Neural cell (in vitro differentiated cells): ENCODE data around the gene NRP2. TPM values are rescaled to one million over a fixed set of nuclear protein-coding genes. Genes with fewer than 3 reads are reported as not detected.

Experiments
- H2AFZ ChIP-seq: fragments of 200-600, 300-800 bp; sonication (generic), shearing (Covaris generic); 2 replicates; pipeline ENCODE4 v1.6.0; 2014; ENCODE audit warnings: low read depth, mild to moderate bottlenecking, antibody characterized with exemption, low read length, moderate library complexity
- H3F3A ChIP-seq: fragments of 200-600 bp; shearing (Covaris generic); 2 replicates; pipeline ENCODE4 v1.6.1; 2016; ENCODE audit warnings: mild to moderate bottlenecking, moderate library complexity, mixed read lengths, antibody characterized with exemption, low read length; ENCODE audit not compliant: insufficient read depth, poor library complexity, severe bottlenecking
- H3K27ac ChIP-seq: fragments of 200-600, 300-800 bp; sonication (generic), shearing (Covaris generic); 2 replicates; pipeline ENCODE4 v1.5.1; 2014; ENCODE audit warnings: mild to moderate bottlenecking, low read length, moderate library complexity
- H3K27me3 ChIP-seq: fragments of 300-800, 200-600 bp; sonication (generic), shearing (Covaris generic); 2 replicates; pipeline ENCODE4 v1.6.0; 2014; ENCODE audit warnings: mild to moderate bottlenecking, low read depth, low read length, moderate library complexity; ENCODE audit not compliant: insufficient read depth
- H3K36me3 ChIP-seq: fragments of 300-800, 200-600 bp; sonication (generic), shearing (Covaris generic); 2 replicates; pipeline ENCODE4 v1.5.1; 2014; ENCODE audit warnings: mild to moderate bottlenecking, antibody characterized with exemption, low read length, moderate library complexity; ENCODE audit not compliant: insufficient read depth
- H3K4me2 ChIP-seq: fragments of 300-800, 200-600 bp; sonication (generic), shearing (Covaris generic); 2 replicates; pipeline ENCODE4 v1.6.0; 2014; ENCODE audit warnings: mild to moderate bottlenecking, low read length
- H3K4me3 ChIP-seq: fragments of 300-800, 200-600 bp; sonication (generic), shearing (Covaris generic); 2 replicates; pipeline ENCODE4 v1.5.1; 2014; ENCODE audit warnings: mild to moderate bottlenecking, low read length, moderate library complexity
- H3K79me2 ChIP-seq: fragments of 200-600 bp; shearing (Covaris generic); replicated peaks from 2 replicates; pipeline ENCODE4 v1.6.0; 2014; ENCODE audit warnings: mild to moderate bottlenecking, low read length, moderate library complexity; ENCODE audit not compliant: insufficient read depth
- H3K9ac ChIP-seq: fragments of 300-800, 200-600 bp; sonication (generic), shearing (Covaris generic); 2 replicates; pipeline ENCODE4 v1.6.1; 2016; ENCODE audit warnings: mild to moderate bottlenecking, low read length, mixed read lengths
- H3K9me2 ChIP-seq: fragments of 200-600 bp; shearing (Covaris generic); 2 replicates; pipeline ENCODE4 v1.6.1; 2016; ENCODE audit warnings: mild to moderate bottlenecking, low read length, mixed read lengths; ENCODE audit not compliant: insufficient read depth
- H3K9me3 ChIP-seq: fragments of 200-600, 300-800 bp; sonication (generic), shearing (Covaris generic); 2 replicates; pipeline ENCODE4 v1.6.1; 2016; ENCODE audit warnings: mild to moderate bottlenecking, mixed run types, low read length, moderate library complexity, mixed read lengths
- H4K20me1 ChIP-seq: fragments of 200-600 bp; shearing (Covaris generic); 2 replicates; pipeline ENCODE4 v1.6.1; 2016; ENCODE audit warnings: mild to moderate bottlenecking, mixed run types; ENCODE audit not compliant: insufficient read depth
- CTCF ChIP-seq: fragments of 450-650 bp; IDR thresholded peaks from 2 replicates; pipeline ENCODE4 v1.5.1; 2014; ENCODE audit warnings: antibody characterized with exemption, mild to moderate bottlenecking, moderate library complexity; ENCODE audit not compliant: poor library complexity, severe bottlenecking
- EP300 ChIP-seq: fragments of 450-650 bp; conservative IDR thresholded peaks from 2 replicates; pipeline ENCODE4 v1.6.1; 2014; ENCODE audit warnings: antibody characterized with exemption, mild to moderate bottlenecking, moderate library complexity; ENCODE audit not compliant: poor library complexity, severe bottlenecking
- EZH2 ChIP-seq: fragments of 200-600, 300-800 bp; shearing (Covaris generic), sonication (generic); IDR thresholded peaks from 2 replicates; pipeline ENCODE4 v1.6.1; 2014; ENCODE audit warnings: antibody characterized with exemption, low read length, borderline replicate concordance, mild to moderate bottlenecking; ENCODE audit not compliant: insufficient read depth, poor library complexity, severe bottlenecking
- MXI1 ChIP-seq: fragments of 450-650 bp; conservative IDR thresholded peaks from 2 replicates; pipeline ENCODE4 v1.6.1; 2014; ENCODE audit warnings: antibody characterized with exemption, mild to moderate bottlenecking; ENCODE audit not compliant: poor library complexity, severe bottlenecking
- POLR2AphosphoS5 ChIP-seq: IDR thresholded peaks from 2 replicates; pipeline ENCODE4 v1.6.1; 2012
- RAD21 ChIP-seq: fragments of 450-650 bp; conservative IDR thresholded peaks from 2 replicates; pipeline ENCODE4 v1.6.1; 2014; ENCODE audit warnings: antibody characterized with exemption, mild to moderate bottlenecking, moderate library complexity
- REST ChIP-seq: IDR thresholded peaks from 2 replicates; pipeline ENCODE4 v1.6.1; 2012; ENCODE audit warnings: borderline replicate concordance
- SMC3 ChIP-seq: fragments of 450-650 bp; conservative IDR thresholded peaks from 2 replicates; pipeline ENCODE4 v1.6.1; 2014; ENCODE audit warnings: antibody characterized with exemption, mild to moderate bottlenecking, moderate library complexity; ENCODE audit not compliant: poor library complexity
- TAF1 ChIP-seq: IDR thresholded peaks from 2 replicates; pipeline ENCODE4 v1.6.1; 2012; ENCODE audit warnings: low read depth
- polyA plus RNA-seq: library from polyadenylated mRNA; depleted of rRNA; stranded (reverse); fragments of >200 nt; gene quantifications from 2 replicates; pipeline ENCODE4 v1.2.3, GENCODE V29; 2014

The NRP2 gene
- polyA plus RNA-seq, 1 donor from 2014 or later: 30.2 TPM

GRCh38 chr2:205770577-205770976 is 88.3 kb downstream of the NRP2 start:
- no peaks in the 10 kb centered on the region for H3K27me3 ChIP-seq
- H3K9ac ChIP-seq: no peak overlapping the region
- no peak overlapping the region for H3K4me3 ChIP-seq
- no peaks in the 10 kb centered on the region for H3K79me2 ChIP-seq
- H3K9me3 ChIP-seq: no peaks in the 10 kb centered on the region
- no peaks in the 10 kb centered on the region for H3K9me2 ChIP-seq
- H3F3A ChIP-seq: no peaks in the 10 kb centered on the region
- H3K36me3 ChIP-seq: no peaks in the 10 kb centered on the region
- no peaks in the 10 kb centered on the region for H4K20me1 ChIP-seq
- TF ChIP-seq CTCF (no peak), RAD21 (no peak), EP300 (no peak), EZH2 (no peak), REST (no peak), SMC3 (no peak), MXI1 (no peak), TAF1 (no peak), POLR2AphosphoS5 (no peak)
- H2AFZ ChIP-seq: no peak overlapping the region
- no peak overlapping the region for H3K4me2 ChIP-seq
- H3K27ac ChIP-seq: no peak overlapping the region

- Histone ChIP-seq H3K4me3 (no peak overlapping the region), H3K9me3 (no peaks in the 10 kb centered on the region), H3K9ac (no peak overlapping the region), H4K20me1 (no peaks in the 10 kb centered on the region), H3K9me2 (no peaks in the 10 kb centered on the region), H3K79me2 (no peaks in the 10 kb centered on the region), H3K4me2 (no peak overlapping the region), H2AFZ (no peak overlapping the region), H3K36me3 (no peaks in the 10 kb centered on the region), H3K27ac (no peak overlapping the region), H3K27me3 (no peaks in the 10 kb centered on the region), H3F3A (no peaks in the 10 kb centered on the region)
- TF ChIP-seq EP300 (no peak), RAD21 (no peak), SMC3 (no peak), CTCF (no peak), POLR2AphosphoS5 (no peak), EZH2 (no peak), MXI1 (no peak), REST (no peak), TAF1 (no peak)
Measured at GRCh38 chr2:205771031-205771430, 88.7 kb downstream of the NRP2 start.
